A673 (cell line): ENCODE data around the gene RANBP3. TPM values are rescaled to one million over a fixed set of nuclear protein-coding genes. Genes with fewer than 3 reads are reported as not detected.

ENCODE experiments used
- BruUV-seq: library from RNA; stranded (reverse); fragments of 400-500 nt; replicated peaks from 2 replicates; lab custom pipeline; 2021; lab: Mats Ljungman, UMichigan
- CTCF ChIA-PET: fragments of 300-600 bp; sonication (Branson Sonifier 250); formaldehyde crosslinking; loops from one replicate; lab custom pipeline; 2022; ENCODE audit warnings: antibody characterized with exemption; lab: Charles Lee
- POLR2A ChIA-PET: fragments of 300-600 bp; sonication (Branson Sonifier 250); formaldehyde crosslinking; loops from one replicate; lab custom pipeline; 2022; ENCODE audit warnings: antibody characterized with exemption; ENCODE audit not compliant: low non-redundant PET; lab: Charles Lee
- DNase-seq: peaks from one replicate; pipeline ENCODE4 v3.0.0-alpha.2; 2015; ENCODE audit warnings: low spot score
- H3K27ac ChIP-seq: fragments of 200-600 bp; sonication (generic); 2 replicates; pipeline ENCODE4 v1.5.1; 2016; ENCODE audit warnings: mixed run types, low read depth, mild to moderate bottlenecking, mixed read lengths, antibody characterized with exemption, low read length; ENCODE audit not compliant: poor library complexity, severe bottlenecking
- H3K27me3 ChIP-seq: fragments of 200-600 bp; sonication (generic); replicated peaks from 2 replicates; pipeline ENCODE4 v1.6.1; 2017; ENCODE audit warnings: mixed run types, low read depth, mild to moderate bottlenecking, mixed read lengths, antibody characterized with exemption, low read length; ENCODE audit not compliant: insufficient read depth, poor library complexity
- H3K36me3 ChIP-seq: fragments of 200-600 bp; sonication (generic); 2 replicates; pipeline ENCODE4 v1.6.1; 2016; ENCODE audit warnings: mixed run types, mild to moderate bottlenecking, mixed read lengths, antibody characterized with exemption, low read length; ENCODE audit not compliant: insufficient read depth, poor library complexity, severe bottlenecking
- H3K4me1 ChIP-seq: fragments of 200-600 bp; sonication (generic); 2 replicates; pipeline ENCODE4 v1.6.1; 2017; ENCODE audit warnings: mixed run types, mild to moderate bottlenecking, mixed read lengths, antibody characterized with exemption, low read length; ENCODE audit not compliant: insufficient read depth, poor library complexity, severe bottlenecking
- H3K4me3 ChIP-seq: fragments of 200-600 bp; sonication (generic); 2 replicates; pipeline ENCODE4 v1.5.1; 2016; ENCODE audit warnings: low read depth, mixed run types, mild to moderate bottlenecking, mixed read lengths, low read length; ENCODE audit not compliant: poor library complexity, severe bottlenecking
- H3K9me3 ChIP-seq: fragments of 200-600 bp; sonication (generic); 2 replicates; pipeline ENCODE4 v1.6.1; 2016; ENCODE audit warnings: mixed run types, low read depth, mild to moderate bottlenecking, mixed read lengths, antibody characterized with exemption, low read length; ENCODE audit not compliant: poor library complexity, severe bottlenecking
- EZH2 ChIP-seq: fragments of 200-600 bp; sonication (generic); IDR thresholded peaks from 2 replicates; pipeline ENCODE4 v1.6.1; 2017; ENCODE audit warnings: borderline replicate concordance, low read depth, mild to moderate bottlenecking, mixed read lengths, antibody characterized with exemption, low read length; ENCODE audit not compliant: poor library complexity, severe bottlenecking
- intact Hi-C: fragments of 100-400 bp; cut with micrococcal nuclease; formaldehyde crosslinking; loops from one replicate; pipeline ENCODE4 v1.10.0; 2022; ENCODE audit not compliant: unreplicated experiment
- total RNA-seq: library from RNA; stranded (reverse); gene quantifications from 2 replicates; pipeline ENCODE4 v1.2.3, GENCODE V29; 2021
- TF ChIP-seq, protein P1 (sequence below): fragments of 300-800, 200-600 bp; sonication (generic); conservative IDR thresholded peaks from 2 replicates; pipeline ENCODE4 v1.5.1; 2017; ENCODE audit warnings: low read depth, mild to moderate bottlenecking, antibody characterized with exemption, low read length, moderate library complexity, mixed read lengths

Gene RANBP3
- total RNA-seq, 1 experiment from 2014 or later, result 130 TPM

DNA sequence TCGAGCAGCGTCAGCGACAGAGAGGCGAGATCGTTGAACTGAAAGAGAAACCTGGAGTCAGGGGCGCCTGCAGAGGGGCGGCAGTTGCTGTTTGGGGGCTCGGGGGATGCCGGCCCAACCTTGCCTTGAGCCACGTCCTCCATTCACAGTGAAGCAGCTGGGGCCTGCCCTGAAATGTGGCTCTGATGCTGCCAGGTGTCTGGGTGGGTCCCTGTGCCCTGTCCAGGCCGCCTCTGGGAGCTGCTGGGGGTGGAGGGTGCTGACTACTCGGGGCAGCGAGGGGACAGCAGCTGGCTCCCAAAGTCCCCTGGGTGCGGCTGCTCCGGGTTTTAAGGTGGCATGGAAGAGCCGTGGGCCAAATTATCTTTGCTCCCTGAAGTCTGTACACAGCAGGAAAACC, 17.7 kb upstream of the RANBP3 start:
- CTCF ChIA-PET, result no interaction called here
- H3K27me3 ChIP-seq, result no peaks in the 10 kb centered on the region
- no TSS peak for BruUV-seq

DNA sequence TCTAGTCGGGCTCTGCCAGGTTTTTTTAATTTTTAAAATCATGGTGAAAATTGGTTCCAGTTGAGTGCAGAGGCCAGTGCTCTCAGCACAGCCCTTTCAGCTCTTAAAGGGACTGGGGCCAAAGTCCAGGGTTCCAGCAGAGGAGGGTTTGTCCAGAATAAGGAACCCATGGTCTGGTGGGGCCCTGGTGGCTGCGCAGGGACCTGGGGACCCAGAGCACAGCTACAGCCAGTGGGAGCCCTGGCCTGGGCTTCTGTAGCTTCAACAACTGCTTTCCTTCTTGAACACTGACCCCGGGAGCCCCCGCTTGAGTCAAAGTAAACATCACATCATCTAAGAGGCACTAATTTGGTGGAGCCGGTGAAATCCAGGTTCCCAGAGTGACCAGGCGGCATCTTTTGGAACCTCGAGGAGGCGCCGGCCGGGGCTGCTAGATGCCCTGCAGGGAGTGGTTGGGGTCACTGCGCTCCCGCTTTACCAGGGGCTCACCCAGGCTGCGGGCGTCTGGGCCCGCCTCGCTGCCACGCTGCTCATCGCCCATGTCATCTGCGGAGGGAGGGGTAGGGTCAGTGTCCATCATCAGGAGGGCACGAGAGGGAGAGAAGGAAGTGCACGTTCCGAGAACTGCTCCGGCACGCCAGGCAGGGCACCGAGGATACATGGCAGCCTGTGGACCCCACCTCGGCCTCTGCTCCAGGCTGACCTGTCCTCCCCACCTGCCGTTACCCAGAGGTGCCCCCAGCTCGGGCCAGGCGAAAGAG, 16.6 kb upstream of the RANBP3 start:
- Histone ChIP-seq H3K27me3 (no peaks in the 10 kb centered on the region), H3K27ac (no peak overlapping the region), H3K4me3 (no peak overlapping the region), H3K4me1 (peaks cover 3% of the 10 kb centered on the region), H3K36me3 (no peaks in the 10 kb centered on the region), H3K9me3 (no peaks in the 10 kb centered on the region)
- BruUV-seq, result no TSS peak
- ChIA-PET POLR2A (no interaction called here), CTCF (no interaction called here)
- intact Hi-C loops, result no loop called here
- TF ChIP-seq EZH2, result no peak
- TF ChIP-seq, protein P1, sequence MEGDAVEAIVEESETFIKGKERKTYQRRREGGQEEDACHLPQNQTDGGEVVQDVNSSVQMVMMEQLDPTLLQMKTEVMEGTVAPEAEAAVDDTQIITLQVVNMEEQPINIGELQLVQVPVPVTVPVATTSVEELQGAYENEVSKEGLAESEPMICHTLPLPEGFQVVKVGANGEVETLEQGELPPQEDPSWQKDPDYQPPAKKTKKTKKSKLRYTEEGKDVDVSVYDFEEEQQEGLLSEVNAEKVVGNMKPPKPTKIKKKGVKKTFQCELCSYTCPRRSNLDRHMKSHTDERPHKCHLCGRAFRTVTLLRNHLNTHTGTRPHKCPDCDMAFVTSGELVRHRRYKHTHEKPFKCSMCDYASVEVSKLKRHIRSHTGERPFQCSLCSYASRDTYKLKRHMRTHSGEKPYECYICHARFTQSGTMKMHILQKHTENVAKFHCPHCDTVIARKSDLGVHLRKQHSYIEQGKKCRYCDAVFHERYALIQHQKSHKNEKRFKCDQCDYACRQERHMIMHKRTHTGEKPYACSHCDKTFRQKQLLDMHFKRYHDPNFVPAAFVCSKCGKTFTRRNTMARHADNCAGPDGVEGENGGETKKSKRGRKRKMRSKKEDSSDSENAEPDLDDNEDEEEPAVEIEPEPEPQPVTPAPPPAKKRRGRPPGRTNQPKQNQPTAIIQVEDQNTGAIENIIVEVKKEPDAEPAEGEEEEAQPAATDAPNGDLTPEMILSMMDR, result no peak
- DNase-seq, result no peak

More for the DNA sequence above, 17.7 kb upstream of the RANBP3 start:
- no peak for TF ChIP-seq EZH2
- TF ChIP-seq, protein P1, result no peak
- Histone ChIP-seq H3K4me1 (no peaks in the 10 kb centered on the region), H3K36me3 (no peaks in the 10 kb centered on the region), H3K27ac (no peak overlapping the region), H3K4me3 (no peak overlapping the region), H3K9me3 (no peaks in the 10 kb centered on the region)
- POLR2A ChIA-PET, result no interaction called here
- no peak for DNase-seq
- intact Hi-C loops, result no loop called here

DNA sequence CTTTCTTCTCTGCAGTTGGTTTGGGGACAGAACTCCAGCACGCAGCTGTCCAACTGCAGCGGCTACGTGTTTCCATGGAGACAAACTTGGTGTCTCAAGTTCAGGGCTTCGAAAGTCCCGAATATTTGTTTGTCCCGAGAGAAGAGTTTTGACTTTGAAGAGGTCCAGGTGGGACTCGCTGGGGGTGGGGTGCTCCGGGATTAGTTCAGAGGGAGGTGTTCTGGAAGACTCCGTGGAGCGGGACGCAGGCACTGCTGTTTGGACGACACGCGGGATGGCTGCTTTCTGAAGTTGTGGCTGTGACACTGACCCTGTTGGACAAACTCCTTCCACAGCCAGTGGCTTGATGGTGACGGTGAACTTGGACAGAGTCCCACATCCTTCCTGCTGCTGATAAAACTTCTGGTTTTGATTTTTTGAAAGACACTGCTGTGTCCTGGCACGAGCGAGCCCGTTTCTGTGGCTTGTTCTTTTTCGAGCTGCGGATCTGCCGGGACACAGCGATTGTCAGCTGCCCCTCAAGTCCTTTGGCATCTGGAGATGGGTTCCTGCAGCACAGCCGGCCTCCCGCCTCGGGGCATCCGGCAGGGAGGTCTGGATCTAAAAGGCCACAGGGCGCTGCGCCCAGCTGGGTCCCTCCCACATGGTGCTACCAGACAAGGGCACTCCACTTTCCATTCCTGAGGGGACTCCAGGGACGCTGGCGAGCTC, 15.9 kb upstream of the RANBP3 start:
- CTCF ChIA-PET, result no interaction called here

More for the DNA sequence above, 15.9 kb upstream of the RANBP3 start:
- Histone ChIP-seq H3K27me3 (no peaks in the 10 kb centered on the region), H3K36me3 (no peaks in the 10 kb centered on the region), H3K4me1 (peaks cover 3% of the 10 kb centered on the region), H3K27ac (no peak overlapping the region), H3K9me3 (no peaks in the 10 kb centered on the region), H3K4me3 (no peak overlapping the region)
- POLR2A ChIA-PET, result no interaction called here
- TF ChIP-seq EZH2, result no peak
- TF ChIP-seq, protein P1, result no peak
- intact Hi-C loops, result no loop called here
- no peak for DNase-seq
- no TSS peak for BruUV-seq
